Endothelial cell of umbilical vein (primary cell): Measurements from ENCODE around the gene MICAL3. TPM values are rescaled to one million over a fixed set of nuclear protein-coding genes. Genes with fewer than 3 reads are reported as not detected.
"Not testable (repeated sequence)": the region's sequence is repeated elsewhere in the genome, so short reads cannot be mapped to it uniquely, and the experiment has no call there.

ENCODE experiments used
- BruUV-seq: library from RNA; stranded (reverse); fragments of 400-500 nt; replicated peaks from 2 replicates; lab custom pipeline; 2021; lab: Mats Ljungman, UMichigan
- CTCF ChIA-PET: fragments of 300-600, 350-600 bp; sonication (Branson Sonifier 250); formaldehyde crosslinking; loops from one replicate; lab custom pipeline; 2021; ENCODE audit warnings: antibody characterized with exemption, inconsistent platforms; lab: Charles Lee
- POLR2A ChIA-PET: fragments of 300-600, 350-600 bp; sonication (Branson Sonifier 250); formaldehyde crosslinking; loops from one replicate; lab custom pipeline; 2021; ENCODE audit warnings: antibody characterized with exemption, inconsistent platforms; lab: Charles Lee
- DNase-seq: peaks from one replicate; pipeline ENCODE4 v3.0.0-alpha.2; 2011; ENCODE audit warnings: low read depth, low spot score
- FAIRE-seq: peaks from 2 replicates; lab custom pipeline; 2011; peaks lifted over from hg19 to GRCh38; lab: Jason Lieb, UNC
- H2AFZ ChIP-seq: 2 replicates; pipeline ENCODE4 v1.6.0; 2012; ENCODE audit warnings: low read depth, low read length, control low read depth, inconsistent platforms
- H3K27ac ChIP-seq: 2 replicates; pipeline ENCODE4 v1.5.1; 2011; ENCODE audit warnings: low read depth, mild to moderate bottlenecking, control low read depth, low read length, moderate library complexity; ENCODE audit not compliant: insufficient read depth
- H3K27me3 ChIP-seq, 2 experiments: 2 replicates each; pipeline versions ENCODE4 v1.6.0 to v1.6.1; 2011; ENCODE audit warnings: low read length in 2 of 2, mixed read lengths in 1 of 2; ENCODE audit not compliant: control insufficient read depth in 2 of 2, insufficient read depth in 2 of 2
- H3K36me3 ChIP-seq, 2 experiments: 2 replicates in 1 of 2; 3 replicates in 1 of 2; pipeline ENCODE4 v1.5.1; 2011; ENCODE audit warnings: low read length in 2 of 2, mild to moderate bottlenecking in 1 of 2, moderate library complexity in 1 of 2; ENCODE audit not compliant: control insufficient read depth in 2 of 2, insufficient read depth in 2 of 2; ENCODE audit errors: extremely low read depth in 1 of 2
- H3K4me1 ChIP-seq: 3 replicates; pipeline ENCODE4 v1.5.1; 2011; ENCODE audit warnings: mild to moderate bottlenecking, low read length; ENCODE audit not compliant: control insufficient read depth, insufficient read depth; ENCODE audit errors: extremely low read depth
- H3K4me2 ChIP-seq: 2 replicates; pipeline ENCODE4 v1.6.1; 2011; ENCODE audit warnings: low read length, control low read depth, mixed read lengths; ENCODE audit not compliant: insufficient read depth
- H3K4me3 ChIP-seq, 3 experiments: fragments of 200-600 bp in 1 of 3; sonication (generic), shearing (Covaris generic) in 1 of 3; replicated peaks in 1 of 3; 2 replicates each; pipeline ENCODE4 v1.5.1; 2011 to 2016; ENCODE audit warnings: control low read depth in 3 of 3, low read length in 3 of 3, mild to moderate bottlenecking in 2 of 3, inconsistent platforms in 1 of 3, low read depth in 1 of 3, moderate library complexity in 1 of 3; ENCODE audit not compliant: insufficient read depth in 1 of 3
- H3K79me2 ChIP-seq: 2 replicates; pipeline ENCODE4 v1.6.0; 2012; ENCODE audit warnings: low read length, inconsistent platforms; ENCODE audit not compliant: control insufficient read depth, insufficient read depth
- H3K9ac ChIP-seq: replicated peaks from 2 replicates; pipeline ENCODE3; 2011; ENCODE audit warnings: low read length, control low read depth; ENCODE audit not compliant: insufficient read depth; ENCODE audit errors: extremely low read depth
- H3K9me1 ChIP-seq: replicated peaks from 3 replicates; pipeline ENCODE4 v1.6.0; 2011; ENCODE audit warnings: mild to moderate bottlenecking, low read length; ENCODE audit not compliant: control insufficient read depth, insufficient read depth; ENCODE audit errors: extremely low read depth
- H3K9me3 ChIP-seq: replicated peaks from 2 replicates; pipeline ENCODE4 v1.5.1; 2012; ENCODE audit warnings: low read length, inconsistent platforms; ENCODE audit not compliant: control insufficient read depth, insufficient read depth
- H4K20me1 ChIP-seq: replicated peaks from 2 replicates; pipeline ENCODE3; 2011; ENCODE audit warnings: mild to moderate bottlenecking, low read length; ENCODE audit not compliant: control insufficient read depth, insufficient read depth; ENCODE audit errors: extremely low read depth
- FOS ChIP-seq: IDR thresholded peaks from 2 replicates; pipeline ENCODE4 v1.6.1; 2011; ENCODE audit warnings: mild to moderate bottlenecking, low read length, moderate library complexity, borderline replicate concordance; ENCODE audit not compliant: insufficient read depth
- MYC ChIP-seq: IDR thresholded peaks from one replicate; pipeline ENCODE4 v1.6.1; 2011; ENCODE audit warnings: mild to moderate bottlenecking, low read depth, low read length
- dilution Hi-C: fragments of 300-500 bp; cut with MboI; formaldehyde crosslinking; loops from one replicate; pipeline ENCODE4 v1.15.0; 2019; ENCODE audit warnings: low sequenced_read_pairs; ENCODE audit not compliant: extremely low pct_ligation_motif_present
- intact Hi-C: fragments of 100-400 bp; cut with micrococcal nuclease; formaldehyde crosslinking; loops from one replicate; pipeline ENCODE4 v1.10.0; 2022
- polyA plus RNA-seq, 4 experiments: library from polyadenylated mRNA; depleted of rRNA in 3 of 4; stranded (reverse) in 3 of 4; unstranded in 1 of 4; fragments of >200 nt; gene quantifications; 2 replicates each; pipeline versions ENCODE4 v1.2.1 to v1.2.3, GENCODE V29; 2011 to 2012; ENCODE audit warnings: missing spikeins in 1 of 4
- total RNA-seq: library from RNA; stranded (reverse); gene quantifications from 2 replicates; pipeline ENCODE4 v1.2.3, GENCODE V29; 2021

Gene MICAL3
- total and polyA plus RNA-seq, 2 donors (not counting 3 experiments of a cell fraction or from before 2014, with no cell fraction given): 14.5 to 63.7 TPM

DNA sequence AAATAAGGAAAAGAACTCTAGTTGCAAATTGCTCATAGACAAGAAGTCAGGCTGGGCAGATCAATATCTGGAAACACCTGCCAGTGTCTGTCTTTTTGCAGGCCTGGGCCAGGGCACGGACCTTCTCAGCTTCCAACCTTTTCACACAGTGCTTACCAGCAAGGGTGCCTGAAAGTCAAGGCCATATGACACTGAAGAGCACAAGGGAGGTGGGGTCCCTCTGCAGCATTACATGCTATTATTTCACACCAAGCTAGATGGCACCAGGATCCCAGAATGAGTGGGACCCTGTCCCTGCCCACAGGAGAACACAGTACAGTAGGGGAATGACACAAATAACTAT lies 47.6 kb upstream of the MICAL3 start:
- no peak overlapping the region for H3K27ac ChIP-seq
- no TSS peak for BruUV-seq
- TF ChIP-seq MYC (no peak), FOS (no peak)
- no peak for FAIRE-seq
- intact Hi-C loops: loop anchor here (10.0 kb wide), 1 partner anchor 437 kb away; the partner anchor contains the start of gene BCL2L13
- H2AFZ ChIP-seq: no peak overlapping the region
- H3K9ac ChIP-seq: no peak overlapping the region
- H3K4me1 ChIP-seq: peaks cover 9% of the 10 kb centered on the region
- H3K9me1 ChIP-seq: no peaks in the 10 kb centered on the region
- H3K27me3 ChIP-seq: peaks cover 20 to 21% of the 10 kb centered on the region in 2 experiments
- ChIA-PET CTCF (interaction anchor here (1.1 to 8.5 kb wide), 6 partner anchors 9 to 330 kb away, joined by 3 to 385 read pairs (median 6); no protein-coding TSS in a partner anchor), POLR2A (interaction anchor here (0.7 kb wide), 1 partner anchor 21 kb away, joined by 3 read pairs; no protein-coding TSS in a partner anchor)
- no peaks in the 10 kb centered on the region for H3K9me3 ChIP-seq
- H3K4me3 ChIP-seq: no peak overlapping the region
- H4K20me1 ChIP-seq: no peaks in the 10 kb centered on the region
- H3K4me2 ChIP-seq: no peak overlapping the region
- H3K79me2 ChIP-seq: no peaks in the 10 kb centered on the region
- no peak for DNase-seq
- dilution Hi-C loops: no loop called here
- H3K36me3 ChIP-seq: no peaks in the 10 kb centered on the region

DNA sequence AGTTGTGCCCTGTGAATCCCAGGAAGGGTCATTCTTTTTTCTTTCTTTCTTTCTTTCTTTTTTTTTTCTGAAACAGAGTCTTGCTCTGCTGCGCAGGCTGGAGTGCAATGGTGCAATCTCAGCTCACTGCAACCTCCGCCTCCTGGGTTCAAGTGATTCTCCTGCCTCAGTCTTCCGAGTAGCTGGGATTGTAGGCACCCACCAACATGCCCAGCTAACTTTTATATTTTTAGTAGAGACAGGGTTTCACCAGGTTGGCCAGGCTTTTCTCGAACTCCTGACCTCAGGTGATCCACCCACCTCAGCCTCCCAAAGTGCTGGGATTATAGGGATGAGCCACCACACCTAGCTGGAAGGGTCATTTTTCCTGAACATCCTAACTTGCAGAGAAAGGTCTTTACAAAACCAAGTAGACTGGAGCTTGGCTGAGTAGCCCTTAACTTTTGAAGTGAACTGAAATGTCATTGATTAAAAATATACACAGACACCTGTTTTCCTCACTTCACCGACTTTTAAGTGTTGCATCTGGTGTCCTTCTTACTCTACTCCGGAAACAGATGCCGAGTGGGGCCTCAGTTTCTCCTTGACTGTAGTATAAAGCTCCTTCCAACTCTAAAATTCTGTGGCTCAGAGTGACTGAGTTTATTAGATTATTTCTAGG lies 47.1 kb upstream of the MICAL3 start:
- intact Hi-C loops: loop anchor here (10.0 kb wide), 1 partner anchor 437 kb away; the partner anchor contains the start of gene BCL2L13
- H3K4me3 ChIP-seq, H3K4me1 ChIP-seq, H3K9me3 ChIP-seq, H2AFZ ChIP-seq, H3K9me1 ChIP-seq, H3K4me2 ChIP-seq, dilution Hi-C loops, DNase-seq, FAIRE-seq, H4K20me1 ChIP-seq, BruUV-seq, H3K79me2 ChIP-seq, H3K36me3 ChIP-seq, H3K9ac ChIP-seq, H3K27ac ChIP-seq: not testable (repeated sequence)
- H3K27me3 ChIP-seq: peaks cover 22 to 25% of the 10 kb centered on the region in 2 experiments
- CTCF ChIA-PET: interaction anchor here (1.1 to 2.4 kb wide), 4 partner anchors 9 to 241 kb away, joined by 3 to 8 read pairs (median 6); no protein-coding TSS in a partner anchor
- POLR2A ChIA-PET: interaction anchor here (0.7 kb wide), 1 partner anchor 20 kb away, joined by 3 read pairs; no protein-coding TSS in a partner anchor
